Measurements from ENCODE around the gene SOBP.

- TF ChIP-seq POLR2AphosphoS5 (IDR thresholded peaks at IDR 0.05) (no peak), CTCF (IDR thresholded peaks at IDR 0.05) (no peak)
Observed at GRCh38 chr6:107524626-107525025, 34.7 kb downstream of the SOBP start.
